GM19099 (cell line): ENCODE results near the gene NPNT.

Experiments used
- POLR2A ChIP-seq: IDR thresholded peaks from 3 replicates; pipeline ENCODE4 v1.6.1; 2011; ENCODE audit warnings: low read depth; ENCODE audit not compliant: insufficient read length; ENCODE audit errors: extremely low read depth

NPNT gene, protein sequence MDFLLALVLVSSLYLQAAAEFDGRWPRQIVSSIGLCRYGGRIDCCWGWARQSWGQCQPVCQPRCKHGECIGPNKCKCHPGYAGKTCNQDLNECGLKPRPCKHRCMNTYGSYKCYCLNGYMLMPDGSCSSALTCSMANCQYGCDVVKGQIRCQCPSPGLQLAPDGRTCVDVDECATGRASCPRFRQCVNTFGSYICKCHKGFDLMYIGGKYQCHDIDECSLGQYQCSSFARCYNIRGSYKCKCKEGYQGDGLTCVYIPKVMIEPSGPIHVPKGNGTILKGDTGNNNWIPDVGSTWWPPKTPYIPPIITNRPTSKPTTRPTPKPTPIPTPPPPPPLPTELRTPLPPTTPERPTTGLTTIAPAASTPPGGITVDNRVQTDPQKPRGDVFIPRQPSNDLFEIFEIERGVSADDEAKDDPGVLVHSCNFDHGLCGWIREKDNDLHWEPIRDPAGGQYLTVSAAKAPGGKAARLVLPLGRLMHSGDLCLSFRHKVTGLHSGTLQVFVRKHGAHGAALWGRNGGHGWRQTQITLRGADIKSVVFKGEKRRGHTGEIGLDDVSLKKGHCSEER

GRCh38 chr4:105894660-105895582 is at the start of gene NPNT:
Gene NPNT (plus strand): TSS chr4:105895471. CDS start chr4:105895653, 182 bp downstream.
- peak; percentile 54 for TF ChIP-seq POLR2A

- TF ChIP-seq POLR2A, result no peak
Measured at GRCh38 chr4:105845559-105845958, 49.7 kb upstream of the NPNT start.

GRCh38 chr4:105851196-105851595 is 44.1 kb upstream of the NPNT start:
- TF ChIP-seq POLR2A, result no peak

- no peak for TF ChIP-seq POLR2A
Measured at GRCh38 chr4:105858466-105859040, 36.7 kb upstream of the NPNT start.

DNA sequence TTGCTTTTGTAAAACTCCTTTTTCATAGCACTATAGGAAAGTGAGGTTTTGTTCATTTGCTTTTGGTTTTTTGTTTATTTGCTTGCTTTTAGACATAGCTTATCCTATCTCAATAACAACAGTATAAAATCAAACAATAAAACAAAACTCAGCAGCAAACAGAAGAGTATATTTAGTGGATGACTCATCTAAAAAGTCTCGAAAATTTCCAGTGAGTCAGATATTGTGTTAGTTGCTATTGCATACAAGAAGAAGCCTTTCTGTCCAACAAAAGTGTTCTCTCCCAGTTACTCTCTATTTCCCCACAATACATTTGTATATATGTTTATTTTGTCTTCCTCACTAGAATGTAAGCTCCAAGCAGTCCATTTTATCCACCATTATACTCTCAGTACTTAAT is 36.0 kb upstream of the NPNT start:
- no peak for TF ChIP-seq POLR2A

DNA sequence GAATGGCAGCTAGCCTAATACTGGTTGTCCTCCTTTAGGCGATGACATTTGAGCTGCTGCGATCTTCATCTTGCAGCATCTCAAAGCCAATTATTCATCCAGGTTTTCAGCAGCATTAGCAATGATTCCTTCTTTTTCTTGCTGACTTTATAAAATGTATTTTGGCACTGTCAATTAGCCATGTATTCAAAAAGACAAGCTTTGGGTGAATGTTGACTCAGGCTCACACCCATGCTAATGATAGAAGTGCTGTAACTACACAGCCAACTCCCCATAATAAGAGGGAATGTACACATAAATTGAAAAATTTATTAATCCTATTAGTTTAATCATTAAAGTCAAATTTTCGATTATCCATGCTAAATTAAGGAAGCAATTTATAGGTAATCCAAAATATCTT is 24.3 kb upstream of the NPNT start:
- no peak for TF ChIP-seq POLR2A

GRCh38 chr4:105871997-105872396 is 23.3 kb upstream of the NPNT start:
- no peak for TF ChIP-seq POLR2A

GRCh38 chr4:105875233-105875632 is 20.0 kb upstream of the NPNT start:
- no peak for TF ChIP-seq POLR2A

DNA sequence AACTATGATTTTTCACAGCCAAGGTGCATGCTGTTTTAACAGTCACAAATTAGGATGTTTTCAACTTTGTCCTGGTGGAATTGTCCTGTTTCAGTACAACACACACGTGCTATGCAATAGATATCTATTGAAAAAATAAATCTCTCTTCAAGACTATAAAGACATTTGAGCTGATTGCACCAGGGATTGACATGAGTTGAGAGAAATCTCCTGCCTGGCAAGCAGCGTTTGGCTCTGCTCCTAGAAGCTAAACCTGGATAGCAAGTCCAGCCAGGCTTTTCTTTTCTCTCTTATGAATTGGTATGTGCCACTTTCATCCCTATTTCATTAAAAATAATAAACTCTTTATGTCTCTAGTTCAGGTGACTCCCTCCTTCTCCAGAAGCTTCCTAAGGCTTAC is 16.6 kb upstream of the NPNT start:
- TF ChIP-seq POLR2A, result no peak

- no peak for TF ChIP-seq POLR2A
Measured at GRCh38 chr4:105887508-105887907, 7.8 kb upstream of the NPNT start.

DNA sequence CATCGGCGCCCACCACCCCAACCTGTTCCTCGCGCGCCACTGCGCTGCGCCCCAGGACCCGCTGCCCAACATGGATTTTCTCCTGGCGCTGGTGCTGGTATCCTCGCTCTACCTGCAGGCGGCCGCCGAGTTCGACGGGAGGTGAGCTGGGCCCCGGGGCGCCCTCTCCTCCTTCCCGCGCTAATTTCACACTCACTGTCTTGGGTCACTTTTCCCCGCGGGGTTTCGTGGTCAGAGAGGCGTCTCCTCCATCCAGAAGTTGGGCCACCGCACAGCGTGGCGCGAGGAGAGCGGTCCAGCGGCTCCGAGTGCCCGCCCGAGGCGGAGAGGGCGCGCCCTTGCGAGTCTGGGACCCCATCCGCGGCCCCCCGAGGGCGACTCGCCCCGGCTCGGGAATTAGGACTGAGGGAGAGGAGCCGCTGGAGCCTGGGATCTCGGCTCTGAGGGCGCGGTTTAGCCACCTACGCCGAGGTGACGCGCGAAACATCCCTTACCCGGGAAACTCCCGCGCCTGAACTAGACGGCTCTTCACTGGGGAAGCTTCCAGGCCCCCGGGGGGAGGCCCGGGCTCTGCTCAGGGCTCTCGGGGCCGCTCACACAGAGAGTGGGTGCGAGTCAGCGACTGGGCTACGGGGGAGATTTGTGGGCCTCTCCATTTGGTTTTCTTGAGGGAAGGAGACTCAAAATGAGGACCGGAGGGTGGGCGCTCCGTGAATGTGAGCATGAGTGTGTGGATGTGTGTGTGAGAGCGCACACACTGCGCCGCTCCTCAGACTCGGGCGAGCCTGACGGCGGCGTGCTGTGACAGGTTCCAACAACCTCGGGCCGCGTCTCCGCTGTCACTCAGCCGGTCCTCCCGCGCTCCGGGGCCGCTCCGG is 551 bp downstream of the NPNT start:
- TF ChIP-seq POLR2A, result peak; percentile 34

GRCh38 chr4:105896461-105896942 is 1.2 kb downstream of the NPNT start:
- TF ChIP-seq POLR2A, result no peak

GRCh38 chr4:105896984-105897775 is 1.9 kb downstream of the NPNT start:
- TF ChIP-seq POLR2A, result no peak
